DOHH2 (cell line): ENCODE results near the gene RPS6KL1.

Experiments
- H3F3A ChIP-seq: fragments of 200-600 bp; sonication (generic), shearing (Covaris generic); 2 replicates; pipeline ENCODE4 v1.6.0; 2016; ENCODE audit warnings: antibody characterized with exemption, mild to moderate bottlenecking; ENCODE audit not compliant: control insufficient read depth, insufficient read depth
- H3K27ac ChIP-seq: fragments of 200-600 bp; sonication (generic); 2 replicates; pipeline ENCODE4 v1.5.1; 2014; ENCODE audit warnings: low read depth, mild to moderate bottlenecking, low read length, moderate library complexity
- H3K27me3 ChIP-seq: fragments of 200-600 bp; sonication (generic); 2 replicates; pipeline ENCODE4 v1.6.1; 2014; ENCODE audit warnings: mild to moderate bottlenecking, low read length, mixed read lengths; ENCODE audit not compliant: control insufficient read depth
- H3K36me3 ChIP-seq: fragments of 200-600 bp; sonication (generic); 2 replicates; pipeline ENCODE4 v1.6.1; 2014; ENCODE audit warnings: mild to moderate bottlenecking, low read length, moderate library complexity, mixed read lengths; ENCODE audit not compliant: control insufficient read depth
- H3K4me1 ChIP-seq: fragments of 200-600 bp; sonication (generic); 2 replicates; pipeline ENCODE4 v1.6.1; 2014; ENCODE audit warnings: mild to moderate bottlenecking, low read length, mixed read lengths; ENCODE audit not compliant: control insufficient read depth
- H3K4me2 ChIP-seq: fragments of 200-600 bp; sonication (generic); 2 replicates; pipeline ENCODE4 v1.6.0; 2014; ENCODE audit warnings: mild to moderate bottlenecking, low read length, moderate library complexity
- H3K4me3 ChIP-seq: fragments of 200-600 bp; sonication (generic); 2 replicates; pipeline ENCODE4 v1.5.1; 2014; ENCODE audit warnings: mild to moderate bottlenecking, low read length, mixed read lengths
- H3K79me2 ChIP-seq: fragments of 200-600 bp; sonication (generic); 2 replicates; pipeline ENCODE4 v1.6.1; 2014; ENCODE audit warnings: mild to moderate bottlenecking, low read length, mixed read lengths; ENCODE audit not compliant: control insufficient read depth
- H3K9me2 ChIP-seq: fragments of 200-600 bp; sonication (generic); replicated peaks from 2 replicates; pipeline ENCODE4 v1.6.1; 2014; ENCODE audit warnings: mild to moderate bottlenecking, low read length, mixed read lengths; ENCODE audit not compliant: control insufficient read depth
- H3K9me3 ChIP-seq: fragments of 200-600 bp; sonication (generic); 2 replicates; pipeline ENCODE4 v1.6.1; 2014; ENCODE audit warnings: antibody characterized with exemption, low read length, mixed read lengths; ENCODE audit not compliant: control insufficient read depth, insufficient read depth
- H4K20me1 ChIP-seq: fragments of 200-600 bp; sonication (generic); 2 replicates; pipeline ENCODE4 v1.6.0; 2014; ENCODE audit warnings: low read depth, mild to moderate bottlenecking, antibody characterized with exemption, low read length, moderate library complexity; ENCODE audit not compliant: control insufficient read depth, insufficient read depth
- CTCF ChIP-seq: fragments of 200-600 bp; sonication (generic); IDR thresholded peaks from one replicate; pipeline ENCODE4 v1.5.1; 2014; ENCODE audit warnings: antibody characterized with exemption, mild to moderate bottlenecking, low read depth, low read length; ENCODE audit not compliant: poor library complexity, severe bottlenecking
- EZH2phosphoT487 ChIP-seq: fragments of 200-600 bp; sonication (generic); IDR thresholded peaks from 2 replicates; pipeline ENCODE4 v1.6.1; 2017; ENCODE audit warnings: borderline replicate concordance, mild to moderate bottlenecking, antibody characterized with exemption, low read length, moderate library complexity, mixed read lengths

Gene RPS6KL1

GRCh38 chr14:74913986-74914573, 9.0 kb downstream of the RPS6KL1 start:
- Histone ChIP-seq H3K79me2 (no peaks in the 10 kb centered on the region), H4K20me1 (no peaks in the 10 kb centered on the region), H3K9me2 (no peaks in the 10 kb centered on the region), H3K27me3 (no peaks in the 10 kb centered on the region), H3K36me3 (no peaks in the 10 kb centered on the region), H3K9me3 (no peaks in the 10 kb centered on the region), H3K4me3 (no peak overlapping the region), H3K27ac (no peak overlapping the region), H3K4me2 (no peak overlapping the region), H3K4me1 (peaks cover 4% of the 10 kb centered on the region; the same call in 1 of the 2 replicates), H3F3A (no peaks in the 10 kb centered on the region)
- TF ChIP-seq CTCF: peak; percentile 72
- TF ChIP-seq EZH2phosphoT487: no peak

GRCh38 chr14:74913393-74913910, 9.6 kb downstream of the RPS6KL1 start:
- Histone ChIP-seq H4K20me1 (no peaks in the 10 kb centered on the region), H3F3A (no peaks in the 10 kb centered on the region), H3K4me2 (no peak overlapping the region), H3K79me2 (no peaks in the 10 kb centered on the region), H3K4me1 (peaks cover 4% of the 10 kb centered on the region; the same call in 1 of the 2 replicates), H3K9me2 (no peaks in the 10 kb centered on the region), H3K36me3 (no peaks in the 10 kb centered on the region), H3K4me3 (no peak overlapping the region), H3K9me3 (no peaks in the 10 kb centered on the region), H3K27me3 (no peaks in the 10 kb centered on the region), H3K27ac (no peak overlapping the region)
- TF ChIP-seq EZH2phosphoT487 (no peak), CTCF (no peak)

- no peak for TF ChIP-seq CTCF
- no peak for TF ChIP-seq EZH2phosphoT487
Measured at GRCh38 chr14:74912801-74913200, 10.3 kb downstream of the RPS6KL1 start.

More at GRCh38 chr14:74912801-74913200, 10.3 kb downstream of the RPS6KL1 start:
- Histone ChIP-seq H3K4me3 (no peak overlapping the region), H3K27ac (no peak overlapping the region), H3K79me2 (no peaks in the 10 kb centered on the region), H3K9me3 (no peaks in the 10 kb centered on the region), H3K27me3 (no peaks in the 10 kb centered on the region), H3K4me1 (peaks cover 4% of the 10 kb centered on the region; the same call in 1 of the 2 replicates), H3K9me2 (no peaks in the 10 kb centered on the region), H4K20me1 (no peaks in the 10 kb centered on the region), H3F3A (0 out of 2 replicates have a peak, but pooled peaks cover under 1% of the 10 kb centered on the region), H3K36me3 (no peaks in the 10 kb centered on the region), H3K4me2 (no peak overlapping the region)
